H1 (cell line): ENCODE data around the gene OVCA2. TPM values are rescaled to one million over a fixed set of nuclear protein-coding genes. Genes with fewer than 3 reads are reported as not detected.

ENCODE experiments used
- CTCF ChIA-PET: fragments of 300-600 bp; sonication (Branson Sonifier 250); formaldehyde crosslinking; loops from one replicate; lab custom pipeline; 2021; ENCODE audit not compliant: partially characterized antibody; lab: Charles Lee
- POLR2A ChIA-PET: fragments of 300-600 bp; sonication (Branson Sonifier 250); formaldehyde crosslinking; loops from one replicate; lab custom pipeline; 2021; ENCODE audit warnings: inconsistent platforms; ENCODE audit not compliant: partially characterized antibody; lab: Charles Lee
- DNase-seq, 2 experiments: peaks; one replicate each; pipeline versions ENCODE4 v3.0.0 to v3.0.0-alpha.2; 2010 to 2022; ENCODE audit warnings: low spot score in 2 of 2, low read depth in 1 of 2, mixed read lengths in 1 of 2
- FAIRE-seq: peaks from 2 replicates; lab custom pipeline; 2011; peaks lifted over from hg19 to GRCh38; lab: Jason Lieb, UNC
- H2AFZ ChIP-seq: 2 replicates; pipeline ENCODE4 v1.8.1; 2012; ENCODE audit warnings: low read length, inconsistent platforms
- H2AK5ac ChIP-seq: 2 replicates; pipeline ENCODE4 v1.6.1; 2013; ENCODE audit warnings: low read depth, low read length
- H2BK120ac ChIP-seq: replicated peaks from 2 replicates; pipeline ENCODE3; 2013; ENCODE audit warnings: low read depth, low read length, inconsistent platforms
- H2BK12ac ChIP-seq: 2 replicates; pipeline ENCODE4 v1.6.1; 2013; ENCODE audit warnings: low read depth, low read length
- H2BK15ac ChIP-seq: 2 replicates; pipeline ENCODE4 v1.6.1; 2013; ENCODE audit warnings: low read length
- H2BK20ac ChIP-seq: 2 replicates; pipeline ENCODE4 v1.6.1; 2013; ENCODE audit warnings: low read length
- H2BK5ac ChIP-seq: 2 replicates; pipeline ENCODE4 v1.6.1; 2013; ENCODE audit warnings: low read depth, low read length
- H3K14ac ChIP-seq: 2 replicates; pipeline ENCODE4 v1.6.1; 2013; ENCODE audit warnings: inconsistent platforms; ENCODE audit not compliant: insufficient read length
- H3K18ac ChIP-seq: 2 replicates; pipeline ENCODE4 v1.6.1; 2013; ENCODE audit warnings: low read length; ENCODE audit errors: extremely low read depth
- H3K23ac ChIP-seq: 2 replicates; pipeline ENCODE4 v1.6.1; 2013; ENCODE audit warnings: inconsistent platforms; ENCODE audit not compliant: insufficient read length
- H3K23me2 ChIP-seq: 2 replicates; pipeline ENCODE4 v1.6.1; 2013; ENCODE audit warnings: low read depth, low read length
- H3K27ac ChIP-seq: 2 replicates; pipeline ENCODE4 v1.6.1; 2011; ENCODE audit warnings: low read depth, low read length, inconsistent platforms
- H3K27me3 ChIP-seq, 4 experiments: replicated peaks in 1 of 4; 1 replicate in 1 of 4; 2 replicates in 3 of 4; pipeline versions ENCODE4 v1.6.1 to v1.8.1; 2011 to 2013; ENCODE audit warnings: low read length in 3 of 4, mild to moderate bottlenecking in 3 of 4, inconsistent platforms in 2 of 4, mixed read lengths in 2 of 4, moderate library complexity in 1 of 4; ENCODE audit not compliant: control insufficient read depth in 3 of 4, insufficient read depth in 3 of 4; ENCODE audit errors: extremely low read depth in 1 of 4
- H3K36me3 ChIP-seq, 4 experiments: 2 replicates each; pipeline versions ENCODE4 v1.6.1 to v1.8.1; 2011 to 2013; ENCODE audit warnings: mild to moderate bottlenecking in 4 of 4, low read length in 3 of 4, moderate library complexity in 2 of 4, control low read depth in 1 of 4, inconsistent platforms in 1 of 4; ENCODE audit not compliant: insufficient read depth in 4 of 4, control insufficient read depth in 2 of 4
- H3K4ac ChIP-seq: replicated peaks from 2 replicates; pipeline ENCODE3; 2013; ENCODE audit warnings: low read length, low read depth, mixed read lengths, inconsistent platforms; ENCODE audit not compliant: insufficient read length
- H3K4me1 ChIP-seq, 4 experiments: replicated peaks in 1 of 4; 1 replicate in 1 of 4; 2 replicates in 3 of 4; pipeline versions ENCODE4 v1.6.1 to v1.8.1; 2011 to 2013; ENCODE audit warnings: low read length in 3 of 4, inconsistent platforms in 2 of 4, mixed read lengths in 1 of 4; ENCODE audit not compliant: insufficient read depth in 4 of 4, control insufficient read depth in 3 of 4
- H3K4me2 ChIP-seq, 2 experiments: 2 replicates each; pipeline versions ENCODE4 v1.6.1 to v1.8.1; 2011 to 2013; ENCODE audit warnings: low read depth in 2 of 2, low read length in 2 of 2, control low read depth in 1 of 2, inconsistent platforms in 1 of 2, mild to moderate bottlenecking in 1 of 2; ENCODE audit not compliant: insufficient read depth in 1 of 2
- H3K4me3 ChIP-seq, 4 experiments: fragments of 200-600, 300-600 bp in 1 of 4; sonication (generic), shearing (Covaris generic), sonication (Bioruptor Twin) in 1 of 4; 2 replicates each; pipeline versions ENCODE4 v1.5.1 to v1.8.1; 2011 to 2016; ENCODE audit warnings: low read length in 4 of 4, low read depth in 3 of 4, control low read depth in 2 of 4, inconsistent platforms in 2 of 4, mild to moderate bottlenecking in 2 of 4, mixed read lengths in 1 of 4, moderate library complexity in 1 of 4; ENCODE audit not compliant: insufficient read depth in 2 of 4; ENCODE audit errors: extremely low read depth in 1 of 4
- H3K56ac ChIP-seq: replicated peaks from 2 replicates; pipeline ENCODE3; 2013; ENCODE audit warnings: low read depth, mild to moderate bottlenecking, mixed read lengths, low read length, inconsistent platforms; ENCODE audit not compliant: insufficient read length
- H3K79me1 ChIP-seq: 2 replicates; pipeline ENCODE4 v1.6.1; 2013; ENCODE audit warnings: low read depth, low read length, control low read depth
- H3K79me2 ChIP-seq, 2 experiments: 2 replicates each; pipeline versions ENCODE4 v1.6.1 to v1.8.1; 2012 to 2013; ENCODE audit warnings: low read length in 2 of 2, mild to moderate bottlenecking in 2 of 2, inconsistent platforms in 1 of 2; ENCODE audit not compliant: insufficient read depth in 2 of 2, control insufficient read depth in 1 of 2
- H3K9ac ChIP-seq, 4 experiments: replicated peaks in 1 of 4; 1 replicate in 1 of 4; 2 replicates in 3 of 4; pipeline versions ENCODE4 v1.6.1 to v1.8.1; 2011 to 2013; ENCODE audit warnings: low read depth in 3 of 4, low read length in 3 of 4, control low read depth in 2 of 4, mild to moderate bottlenecking in 2 of 4, moderate library complexity in 2 of 4, inconsistent platforms in 1 of 4; ENCODE audit errors: extremely low read depth in 1 of 4
- H3K9me3 ChIP-seq, 2 experiments: 2 replicates each; pipeline versions ENCODE4 v1.6.1 to v1.8.1; 2012 to 2013; ENCODE audit warnings: mild to moderate bottlenecking in 2 of 2, moderate library complexity in 2 of 2, control low read depth in 1 of 2, inconsistent platforms in 1 of 2, low read depth in 1 of 2, low read length in 1 of 2, mixed read lengths in 1 of 2; ENCODE audit not compliant: insufficient read depth in 2 of 2
- H4K20me1 ChIP-seq, 2 experiments: replicated peaks in 1 of 2; 2 replicates each; pipeline versions ENCODE3 to v1.8.1; 2011 to 2013; ENCODE audit warnings: inconsistent platforms in 2 of 2, low read length in 2 of 2, mild to moderate bottlenecking in 1 of 2; ENCODE audit not compliant: insufficient read depth in 2 of 2, control insufficient read depth in 1 of 2
- H4K5ac ChIP-seq: 2 replicates; pipeline ENCODE4 v1.6.1; 2013; ENCODE audit warnings: low read length, low read depth, mixed read lengths, inconsistent platforms; ENCODE audit not compliant: insufficient read length
- H4K8ac ChIP-seq: 2 replicates; pipeline ENCODE4 v1.8.0; 2013; ENCODE audit warnings: mild to moderate bottlenecking, moderate library complexity, low read length, inconsistent platforms; ENCODE audit not compliant: insufficient read depth; ENCODE audit errors: extremely low read depth
- H4K91ac ChIP-seq: replicated peaks from 2 replicates; pipeline ENCODE3; 2013; ENCODE audit warnings: low read length, mixed read lengths, inconsistent platforms; ENCODE audit not compliant: insufficient read length
- BACH1 ChIP-seq: IDR thresholded peaks from 2 replicates; pipeline ENCODE4 v1.6.1; 2012; ENCODE audit warnings: low read length, improper control_type of control experiment
- CHD1 ChIP-seq: IDR thresholded peaks from 2 replicates; pipeline ENCODE4 v1.6.1; 2012; ENCODE audit warnings: low read depth, low read length, improper control_type of control experiment
- CHD2 ChIP-seq: IDR thresholded peaks from 2 replicates; pipeline ENCODE4 v1.6.1; 2012; ENCODE audit warnings: low read length, improper control_type of control experiment
- CREB1 ChIP-seq: IDR thresholded peaks from 2 replicates; pipeline ENCODE4 v1.6.1; 2012; ENCODE audit warnings: inconsistent platforms
- EP300 ChIP-seq, 2 experiments: IDR thresholded peaks; 1 replicate in 1 of 2; 2 replicates in 1 of 2; pipeline ENCODE4 v1.6.1; 2011 to 2012; ENCODE audit warnings: low read depth in 2 of 2, low read length in 2 of 2, mild to moderate bottlenecking in 2 of 2, borderline replicate concordance in 1 of 2, inconsistent platforms in 1 of 2, moderate library complexity in 1 of 2
- FOSL1 ChIP-seq: IDR thresholded peaks from 2 replicates; pipeline ENCODE4 v1.6.1; 2011; ENCODE audit warnings: mild to moderate bottlenecking, low read depth, low read length, moderate library complexity; ENCODE audit not compliant: insufficient read depth
- HDAC2 ChIP-seq, 2 experiments: fragments of 300-600 bp in 1 of 2; sonication (generic) in 1 of 2; IDR thresholded peaks; 2 replicates each; pipeline ENCODE4 v1.6.1; 2011 to 2012; ENCODE audit warnings: low read depth in 2 of 2, low read length in 2 of 2, mild to moderate bottlenecking in 2 of 2, moderate library complexity in 2 of 2, borderline replicate concordance in 1 of 2, inconsistent platforms in 1 of 2
- NRF1 ChIP-seq: IDR thresholded peaks from 2 replicates; pipeline ENCODE4 v1.6.1; 2011; ENCODE audit warnings: mild to moderate bottlenecking, low read depth, low read length, improper control_type of control experiment
- POLR2A ChIP-seq, 2 experiments: IDR thresholded peaks; 1 replicate in 1 of 2; 2 replicates in 1 of 2; pipeline ENCODE4 v1.6.1; 2011; ENCODE audit warnings: low read depth in 2 of 2, low read length in 2 of 2, mild to moderate bottlenecking in 2 of 2; ENCODE audit errors: control extremely low read depth in 1 of 2
- SRF ChIP-seq: IDR thresholded peaks from 2 replicates; pipeline ENCODE4 v1.6.1; 2011; ENCODE audit warnings: mild to moderate bottlenecking, low read depth, low read length, moderate library complexity
- TAF7 ChIP-seq: optimal IDR thresholded peaks from 2 replicates; pipeline ENCODE3; 2011; ENCODE audit warnings: low read depth, mild to moderate bottlenecking, inconsistent platforms, low read length, moderate library complexity, borderline replicate concordance
- TEAD4 ChIP-seq: IDR thresholded peaks from 2 replicates; pipeline ENCODE4 v1.6.1; 2012; ENCODE audit warnings: low read depth, low read length, inconsistent platforms, mixed read lengths
- WGBS, 2 experiments: shearing (Covaris generic) in 1 of 2; methylation state at CpG; one replicate each; pipeline versions ENCODE4 v1.1.6 to v1.1.7; 2013 to 2015; ENCODE audit warnings: low lambda C conversion rate in 2 of 2, mixed read lengths in 2 of 2, inconsistent platforms in 1 of 2, low coverage in 1 of 2, missing lambda C conversion rate in 1 of 2; ENCODE audit not compliant: insufficient replicate concordance in 2 of 2, insufficient coverage in 1 of 2, insufficient read length in 1 of 2; ENCODE audit errors: extremely low coverage in 1 of 2, missing lambda C conversion rate in 1 of 2; 5-methylcytosine and 5-hydroxymethylcytosine counted together
- polyA plus RNA-seq, 7 experiments: library from polyadenylated mRNA; depleted of rRNA in 3 of 7; stranded (reverse) in 5 of 7; unstranded in 2 of 7; fragments of >200 nt in 5 of 7; fragments of 200-250 nt in 2 of 7; gene quantifications; 1 replicate in 5 of 7; 2 replicates in 1 of 7; 4 replicates in 1 of 7; pipeline versions ENCODE4 v1.2.1 to v1.2.3, GENCODE V29; 2011 to 2013; ENCODE audit warnings: missing spikeins in 2 of 7, mixed read lengths in 2 of 7
- total RNA-seq: library from RNA; stranded (reverse); fragmentation: NEBNext Ultra II Directional; extraction: Animal tissue kit (Norgen Biotek cat#: 25700); gene quantifications from 2 replicates; pipeline ENCODE4 v1.2.1, GENCODE V29; 2021

OVCA2 gene
- total and polyA plus RNA-seq, 2 of the 8 experiments (the other 6 are each of a cell fraction or from before 2014, with no cell fraction given) = 15.3 to 37.0 TPM

DNA sequence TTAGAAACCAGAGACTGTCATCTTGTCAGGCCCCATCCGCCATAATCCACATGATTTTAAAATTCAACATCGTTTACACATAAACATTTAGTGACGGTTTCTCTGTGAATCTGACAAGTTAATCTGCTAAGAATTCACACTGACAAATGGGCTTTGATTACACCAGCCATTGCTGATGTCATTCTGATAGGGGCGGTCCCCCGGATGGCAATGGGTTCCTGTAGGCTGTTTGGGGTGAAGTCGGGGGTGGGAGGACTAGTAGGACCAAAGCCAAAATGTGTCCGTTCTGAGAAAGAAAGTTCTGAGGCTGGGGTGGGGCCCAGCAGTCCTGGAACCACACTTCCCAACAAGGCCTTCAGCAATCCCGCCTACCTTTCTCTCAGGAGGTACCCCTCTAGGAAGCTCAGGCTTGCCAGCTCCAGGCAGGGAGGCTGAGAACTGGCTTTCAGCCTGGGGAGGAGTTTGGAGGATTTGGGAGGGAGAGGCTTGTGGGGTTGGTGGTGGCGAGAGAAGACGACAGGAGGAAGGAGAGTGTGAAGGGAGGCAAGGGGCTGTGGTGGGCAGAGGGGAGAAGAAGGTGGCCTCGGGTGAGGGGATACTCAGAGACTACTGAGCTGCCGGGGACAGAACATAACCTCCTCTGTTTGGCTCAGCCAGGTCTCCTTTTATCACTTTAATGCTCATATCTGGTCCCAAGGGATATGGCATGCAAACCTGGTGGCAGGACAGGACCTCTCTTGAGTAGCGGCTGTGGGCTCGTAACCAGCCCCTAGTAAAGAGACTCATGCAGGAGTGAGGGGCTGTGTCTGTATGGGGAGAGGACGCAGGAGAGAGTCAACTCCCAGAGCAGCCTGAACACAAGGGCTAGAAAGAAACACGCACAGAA is 21.7 kb downstream of the OVCA2 start:
- H2BK20ac ChIP-seq = no peak overlapping the region
- 0 out of 2 replicates have a peak overlapping the region, but pooled peaks have one; percentile 14 for H2BK12ac ChIP-seq
- H4K5ac ChIP-seq = no peak overlapping the region
- peaks cover 4 to 27% (median 21%) of the 10 kb centered on the region in 4 experiments for H3K27me3 ChIP-seq
- CTCF ChIA-PET = interaction anchor here (1.0 to 7.6 kb wide), 17 partner anchors 9 to 189 kb away, joined by 3 to 58 read pairs (median 6); partner anchors contain the start of gene HIC1
- no peak overlapping the region for H3K27ac ChIP-seq
- no peak overlapping the region for H3K14ac ChIP-seq
- H3K18ac ChIP-seq = no peak overlapping the region
- no peak overlapping the region for H3K4ac ChIP-seq
- no peaks in the 10 kb centered on the region for H3K9me3 ChIP-seq
- H3K23me2 ChIP-seq = no peaks in the 10 kb centered on the region
- no peak overlapping the region for H2BK5ac ChIP-seq
- H4K8ac ChIP-seq = no peak overlapping the region
- H4K91ac ChIP-seq = no peak overlapping the region
- POLR2A ChIA-PET = interaction anchor here (0.6 to 1.0 kb wide), 2 partner anchors 109 to 255 kb away, joined by 3 read pairs; no protein-coding TSS in a partner anchor
- H2AK5ac ChIP-seq = peak overlapping the region; percentile 58; the same call in 1 of the 2 replicates
- H3K56ac ChIP-seq = no peak overlapping the region
- no peak overlapping the region for H2AFZ ChIP-seq
- FAIRE-seq (no peak), DNase-seq (no peak)
- peaks cover 0 to 4% (median 0%) of the 10 kb centered on the region in 4 experiments; a peak in 2 of 8 replicates for H3K36me3 ChIP-seq
- H3K4me2 ChIP-seq = peak overlapping the region in 1 of 2 experiments; percentile 7; a peak in 1 of 4 replicates
- peaks cover 0 to 13% (median 9%) of the 10 kb centered on the region in 4 experiments; a peak in 6 of 7 replicates for H3K4me1 ChIP-seq
- H3K79me2 ChIP-seq = no peaks in the 10 kb centered on the region
- H3K4me3 ChIP-seq = no peak overlapping the region
- H4K20me1 ChIP-seq = peaks cover 6 to 8% of the 10 kb centered on the region in 2 experiments
- H2BK120ac ChIP-seq = no peak overlapping the region
- H2BK15ac ChIP-seq = no peak overlapping the region
- no peaks in the 10 kb centered on the region for H3K79me1 ChIP-seq
- H3K23ac ChIP-seq = no peak overlapping the region
- no peak overlapping the region for H3K9ac ChIP-seq
- 83% methylated on average over 16 of the region's 16 CpGs; no CpG with 5 or more reads in 1 of the 2 experiments for WGBS, 2 experiments
- TF ChIP-seq NRF1 = no peak
- no peak for TF ChIP-seq EP300 (IDR thresholded peaks at IDR 0.05; ENCODE audit: borderline replicate concordance in 1 of 2, low read depth in 2 of 2, low read length in 2 of 2)
- TF ChIP-seq FOSL1 = no peak
- no peak for TF ChIP-seq HDAC2 (IDR thresholded peaks at IDR 0.05; ENCODE audit: borderline replicate concordance in 1 of 2, low read depth in 2 of 2, low read length in 2 of 2)
- TF ChIP-seq CREB1 = no peak
- no peak for TF ChIP-seq TEAD4
- no peak for TF ChIP-seq CHD2
- no peak for TF ChIP-seq POLR2A (IDR thresholded peaks at IDR 0.05; ENCODE audit: control extremely low read depth in 1 of 2, low read depth in 2 of 2, low read length in 2 of 2)
- no peak for TF ChIP-seq TAF7
- no peak for TF ChIP-seq SRF
- TF ChIP-seq BACH1 = no peak
- no peak for TF ChIP-seq CHD1
